Activated T-cell treated with anti-CD3 and anti-CD28 coated beads for 1 hour (primary cell): ENCODE data around the gene LBHD1.
A peak's percentile ranks its signal among the peaks of the same experiment; 100 is the strongest.
"Not testable (repeated sequence)": the region's sequence is repeated elsewhere in the genome, so short reads cannot be mapped to it uniquely, and the experiment has no call there.

ENCODE experiments used
- DNase-seq: peaks from one replicate; pipeline ENCODE4 v3.0.0-alpha.2; 2020; ENCODE audit warnings: low read depth

Gene LBHD1

DNA sequence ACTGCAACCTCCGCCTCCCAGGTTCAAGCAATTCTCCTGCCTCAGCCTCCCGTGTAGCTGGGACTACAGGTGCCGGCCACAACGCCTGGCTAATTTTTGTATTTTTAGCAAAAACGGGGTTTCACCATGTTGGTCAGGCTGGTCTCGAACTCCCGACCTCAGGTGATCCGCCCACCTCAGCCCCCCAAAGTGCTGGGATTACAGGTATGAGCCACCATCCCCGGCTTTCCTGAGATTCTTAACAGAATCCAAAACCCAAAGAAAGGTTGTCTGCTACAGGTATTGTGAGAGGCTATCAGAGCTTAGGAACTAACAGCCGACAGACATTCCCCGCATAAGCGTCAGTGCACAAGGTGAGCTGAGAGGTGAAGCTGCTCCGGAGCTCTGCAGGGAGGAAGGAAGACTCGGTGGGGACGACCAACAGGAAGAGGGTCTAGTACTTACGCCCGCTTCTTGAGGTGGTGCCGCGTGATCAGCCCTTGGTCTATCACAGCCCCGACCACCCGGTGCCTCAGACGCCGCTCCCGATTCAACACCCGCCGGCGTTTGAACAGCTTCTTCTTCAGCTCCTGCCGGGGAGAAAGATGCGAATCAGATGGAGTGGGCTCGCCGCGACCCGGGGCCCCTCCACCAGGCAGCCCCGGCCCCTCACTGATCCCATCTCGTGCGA, 7.5 kb downstream of the LBHD1 start:
- peak; percentile 30 for DNase-seq

DNA sequence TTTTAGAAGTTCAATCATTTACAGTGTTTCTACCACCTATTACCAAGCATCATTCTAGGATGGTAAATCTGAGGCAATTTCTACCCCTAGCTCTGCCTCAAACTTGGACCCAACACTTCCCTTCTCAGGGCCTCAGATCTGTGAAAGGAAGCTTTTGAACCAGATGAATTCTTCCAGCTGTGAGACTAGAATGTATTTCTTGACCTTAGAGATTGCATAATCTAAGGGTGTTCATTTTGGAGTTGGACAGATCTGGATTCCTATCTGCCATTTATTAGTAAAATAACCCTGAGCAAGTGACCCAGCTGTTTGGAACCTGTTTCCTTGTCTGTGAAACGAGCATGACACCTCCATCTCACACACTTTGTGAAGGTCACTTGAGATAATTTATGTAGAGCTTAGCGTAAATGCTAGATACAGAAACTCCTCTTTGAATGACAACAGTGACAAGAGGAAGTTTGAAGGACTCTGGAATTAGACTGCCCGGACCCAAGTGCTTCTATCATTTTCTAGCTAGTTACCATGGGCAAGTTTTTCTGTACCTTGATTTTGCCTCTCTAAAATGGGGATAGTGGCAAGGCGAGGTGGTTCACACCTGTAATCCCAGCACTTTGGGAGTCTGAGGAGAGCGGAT, 15.2 kb downstream of the LBHD1 start:
- no peak for DNase-seq

DNA sequence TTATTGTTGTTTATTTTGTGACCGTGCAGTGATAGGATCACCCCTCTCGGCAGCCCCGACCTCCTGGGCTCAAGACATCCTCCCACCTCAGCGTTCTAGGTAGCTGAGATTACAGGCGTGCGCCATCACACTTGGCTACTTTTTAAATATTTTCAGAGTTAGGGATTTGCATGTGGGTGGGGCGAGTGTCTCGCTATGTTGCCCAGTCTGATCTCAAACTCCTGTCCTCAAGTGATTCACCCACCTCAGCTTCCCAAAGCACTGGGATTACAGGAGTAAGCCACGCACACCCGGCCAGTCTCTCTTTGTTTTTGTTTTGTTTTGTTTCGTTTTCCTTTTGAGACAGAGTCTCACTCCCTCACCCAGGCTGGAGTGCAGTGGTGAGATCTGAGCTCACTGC, 17.8 kb downstream of the LBHD1 start:
- no peak for DNase-seq

DNA sequence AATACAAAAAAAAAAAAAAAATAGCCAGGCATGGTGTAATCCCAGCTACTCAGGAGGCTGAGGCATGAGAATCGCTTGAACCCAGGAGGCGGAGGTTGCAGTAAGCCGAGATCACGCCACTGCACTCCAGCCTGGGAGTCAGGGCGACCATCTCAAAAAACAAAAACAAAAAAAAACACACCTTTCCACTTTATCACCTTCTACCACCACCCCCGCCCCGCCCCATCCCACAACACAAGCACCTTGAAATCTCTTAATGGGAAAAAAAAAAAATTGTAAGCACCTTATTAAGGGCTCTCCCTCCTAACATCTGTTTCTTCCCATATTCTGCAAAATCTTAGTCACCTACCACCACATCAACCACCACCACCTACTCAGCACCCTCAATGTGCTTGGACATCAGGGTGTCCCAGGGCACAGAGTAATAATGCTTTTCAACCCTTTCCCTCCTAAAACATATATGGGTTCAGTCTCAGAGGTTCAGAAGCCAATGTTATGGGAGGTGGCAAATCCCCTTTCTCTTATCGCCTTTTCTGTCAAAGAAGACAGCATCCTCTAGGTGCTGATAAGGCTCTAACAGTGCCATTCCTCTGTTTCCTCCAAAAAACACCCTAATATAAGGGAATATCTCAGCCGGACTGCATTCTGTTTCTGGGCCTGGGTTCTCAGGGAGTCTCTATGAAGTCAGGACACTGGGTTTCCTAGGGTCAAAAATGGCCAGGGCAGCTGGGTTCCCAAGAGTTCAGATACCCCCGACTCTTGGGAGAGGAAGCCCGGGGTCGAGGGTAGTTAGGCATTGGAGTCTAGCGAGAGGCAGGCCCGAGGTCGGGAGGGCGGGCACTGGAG, 19.7 kb downstream of the LBHD1 start:
- no peak for DNase-seq

DNA sequence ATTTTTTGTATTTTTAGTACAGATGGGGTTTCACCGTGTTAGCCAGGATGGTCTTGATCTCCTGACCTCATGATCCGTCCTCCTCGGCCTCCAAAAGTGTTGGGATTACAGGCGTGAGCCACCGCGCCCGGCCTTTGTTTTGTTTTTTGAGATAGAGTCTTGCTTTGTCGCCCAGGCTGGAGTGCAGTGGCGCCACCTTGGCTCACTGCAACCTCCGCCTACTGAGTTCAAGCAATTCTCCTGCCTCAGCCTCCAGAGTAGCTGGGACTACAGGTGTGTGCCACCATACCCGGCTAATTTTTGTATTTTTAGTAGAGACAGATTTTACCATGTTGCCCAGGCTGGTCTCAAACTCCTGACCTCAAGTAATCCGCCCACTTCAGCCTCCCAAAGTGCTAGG, 21.8 kb downstream of the LBHD1 start:
- DNase-seq = not testable (repeated sequence)

DNA sequence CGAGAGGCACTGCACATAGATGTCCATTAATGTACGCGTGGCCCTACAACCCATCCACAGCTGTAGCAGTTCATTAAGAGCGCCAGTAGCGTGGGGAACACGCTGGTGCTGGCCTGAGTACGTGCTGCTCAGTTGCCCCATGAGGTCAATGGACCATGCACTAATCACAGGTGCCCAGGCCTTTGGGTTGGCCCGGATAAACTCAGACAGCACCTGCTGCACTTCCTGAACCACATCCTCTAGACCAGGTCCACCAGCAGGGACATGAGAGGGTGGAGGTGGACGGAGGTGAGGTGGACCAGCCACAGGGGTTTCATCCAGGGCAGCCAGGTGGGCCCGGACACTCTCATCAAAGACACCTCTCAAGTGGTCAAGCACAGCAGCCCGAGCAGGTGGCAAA, 22.6 kb downstream of the LBHD1 start:
- no peak for DNase-seq

DNA sequence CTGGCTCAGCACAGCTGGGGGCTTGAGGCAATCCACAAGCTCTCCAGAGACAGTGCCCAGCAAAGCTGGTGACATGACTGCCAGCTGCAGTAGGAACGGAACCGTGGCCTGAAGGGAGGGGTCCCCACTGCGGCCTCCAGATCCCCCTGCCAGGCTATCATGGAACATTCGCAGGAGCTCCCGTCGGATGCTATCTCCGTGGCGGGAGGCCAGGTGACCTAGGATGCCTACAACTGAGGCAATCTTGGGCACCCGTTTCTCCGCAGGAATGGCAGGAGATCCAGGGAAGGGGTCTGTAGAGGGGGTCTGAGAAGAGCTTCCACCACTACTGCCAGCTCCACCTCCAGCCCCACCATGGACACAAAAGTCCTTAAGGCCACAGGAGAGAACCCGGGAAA, 23.1 kb downstream of the LBHD1 start:
- no peak for DNase-seq

DNA sequence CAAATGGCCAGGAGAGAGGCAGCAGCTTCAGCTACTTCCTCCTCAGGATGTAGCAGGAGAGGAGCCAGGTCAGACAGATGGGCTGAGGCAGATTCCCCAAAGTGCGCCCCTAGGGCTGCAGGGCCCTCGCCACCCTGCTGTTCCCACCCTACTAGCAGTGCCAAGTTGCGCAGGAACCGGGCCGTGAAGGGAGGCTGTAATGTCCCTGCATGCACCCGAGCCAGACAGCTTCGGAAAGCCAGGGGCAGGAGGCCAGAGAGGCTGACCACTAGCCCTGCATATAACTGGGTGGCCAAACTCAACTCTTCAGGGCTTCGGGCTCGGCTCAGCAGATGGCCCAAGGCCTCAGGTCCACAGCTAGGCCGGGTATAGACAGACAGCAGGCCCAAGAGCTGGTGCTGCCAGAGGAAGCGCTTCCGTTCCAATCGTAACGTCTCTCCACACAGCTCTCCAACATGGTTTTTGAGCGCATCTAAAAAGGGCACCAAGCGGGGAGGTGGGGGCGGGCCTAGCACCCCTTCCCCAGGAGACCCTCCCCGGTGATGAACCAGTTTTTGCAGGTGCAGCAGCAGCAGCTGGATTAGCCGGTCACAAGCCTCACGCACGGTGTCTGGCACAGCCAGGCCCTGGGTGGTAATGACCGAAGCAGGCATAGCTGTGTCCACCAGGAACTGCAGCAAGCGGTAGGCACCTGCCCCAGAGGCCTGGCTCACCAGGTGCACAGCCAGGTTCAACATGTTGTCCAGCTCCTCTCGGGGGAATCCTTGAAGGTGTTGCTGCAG, 23.7 kb downstream of the LBHD1 start:
- DNase-seq = no peak

DNA sequence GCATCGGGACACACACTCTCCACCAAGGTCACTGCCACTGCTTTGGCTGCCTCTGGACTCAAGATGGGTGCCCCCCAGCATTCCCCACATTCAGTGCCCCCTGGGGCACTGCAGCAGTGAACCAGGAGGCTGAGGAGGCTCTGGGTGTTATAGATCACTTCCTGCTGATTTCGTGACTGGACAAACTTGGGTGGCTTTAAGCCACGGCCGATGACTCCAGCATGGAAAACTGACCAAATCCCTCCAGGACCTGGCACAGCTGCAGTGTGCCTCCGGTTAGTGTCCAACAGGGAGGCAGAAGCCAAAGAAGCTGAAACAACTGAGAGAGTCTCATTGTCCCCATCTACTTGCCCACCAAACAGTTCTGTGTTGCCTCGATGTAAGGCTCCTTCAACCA, 24.5 kb downstream of the LBHD1 start:
- no peak for DNase-seq

DNA sequence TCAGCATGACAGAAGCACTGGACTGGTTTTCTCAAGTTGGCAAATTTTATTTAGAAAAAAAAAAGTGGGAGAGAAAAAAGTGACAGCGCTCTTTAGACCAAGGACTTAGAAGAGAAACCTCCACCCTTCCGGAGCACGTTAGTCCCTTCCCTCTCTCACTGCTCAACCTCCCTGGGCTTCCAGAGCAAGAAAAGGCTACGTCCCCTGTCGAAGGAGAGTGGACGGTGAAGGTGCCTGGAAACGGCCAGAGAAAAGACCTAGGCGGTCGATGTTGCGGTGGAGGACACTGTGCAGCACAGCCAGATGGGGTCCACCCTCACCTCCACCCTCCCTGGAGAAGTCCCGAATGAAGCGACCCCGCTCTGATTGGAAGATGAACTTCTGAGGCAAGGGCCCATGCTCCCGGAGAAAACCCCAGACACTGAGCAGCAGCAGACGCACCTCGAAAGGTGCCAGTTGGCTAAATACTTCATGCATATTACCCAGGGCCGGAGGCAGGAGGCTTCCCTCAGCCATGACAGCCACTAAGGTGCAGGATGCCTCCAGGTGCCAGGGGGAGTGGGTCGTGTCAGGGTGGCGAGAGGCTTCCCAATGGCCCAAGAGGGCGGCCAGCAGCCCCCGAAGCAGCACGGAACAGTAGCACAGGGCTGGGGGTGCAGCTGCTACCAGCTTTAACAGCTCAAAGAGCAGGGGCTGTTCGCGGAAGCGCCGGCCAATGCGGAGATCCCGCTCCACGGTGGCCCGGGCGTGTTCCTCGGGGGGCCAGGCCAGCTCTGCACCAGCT, 25.1 kb downstream of the LBHD1 start:
- DNase-seq = no peak

DNA sequence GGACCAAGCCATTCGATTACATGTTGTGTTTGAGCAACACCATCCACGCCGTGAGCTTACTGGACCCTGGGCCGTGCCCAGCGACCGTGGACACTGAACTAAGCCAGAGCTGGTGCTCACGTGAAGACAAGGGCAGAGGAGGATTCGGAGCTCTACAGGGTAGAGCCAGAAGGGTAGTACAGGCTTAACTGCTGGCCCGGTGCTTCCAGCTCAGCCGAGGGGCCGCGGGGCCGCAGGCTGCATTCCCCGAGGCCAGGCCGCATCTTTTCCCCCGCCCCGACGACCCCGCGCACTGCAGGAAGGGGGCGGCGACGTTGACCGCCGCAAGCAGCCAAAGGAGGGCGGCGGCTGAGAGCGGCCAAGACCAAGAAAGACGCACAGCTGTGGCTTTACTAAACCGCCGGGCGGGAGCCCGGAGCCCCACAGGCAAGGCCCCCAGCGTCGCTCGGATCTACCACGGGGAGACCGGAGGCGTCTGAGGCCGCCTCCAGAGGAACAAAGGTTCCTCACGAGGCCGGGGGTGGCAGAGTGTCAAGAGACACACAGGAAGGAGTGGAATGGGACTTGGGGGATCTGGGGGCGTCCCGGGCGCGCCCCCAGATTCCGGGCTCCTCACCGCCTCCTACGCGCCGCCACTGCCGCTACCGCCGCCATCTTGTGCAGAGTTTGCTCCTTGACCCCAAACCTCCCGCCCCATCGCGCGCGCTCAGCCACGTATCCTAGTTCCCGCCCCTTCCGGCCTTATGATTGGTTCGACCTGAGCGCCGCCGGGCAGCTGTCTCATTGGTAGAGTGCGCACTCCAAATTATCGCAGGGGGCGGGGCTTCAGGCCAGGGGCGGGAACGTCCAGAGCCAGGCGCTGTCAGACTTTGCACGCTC, 25.9 kb downstream of the LBHD1 start, which contains the start of gene GANAB:
Gene GANAB (minus strand): TSS at position 668 of the 879 bp plus-strand sequence. CDS start 14 bp downstream, at position 654.
- peak; percentile 100 for DNase-seq

DNA sequence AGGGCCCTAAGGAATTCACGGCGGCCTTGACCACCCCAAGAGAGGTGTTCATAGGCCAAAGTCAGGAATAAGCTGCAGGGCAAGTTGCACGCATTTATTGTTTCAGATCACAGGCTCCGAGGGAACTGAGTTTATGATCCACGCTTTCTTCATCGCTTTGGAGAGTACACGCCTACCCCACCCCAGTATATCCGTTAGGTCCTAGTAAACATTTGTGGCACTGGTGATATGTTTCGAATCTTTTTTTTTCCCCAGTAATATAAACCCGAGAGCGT, 26.5 kb downstream of the LBHD1 start:
- DNase-seq = no peak

DNA sequence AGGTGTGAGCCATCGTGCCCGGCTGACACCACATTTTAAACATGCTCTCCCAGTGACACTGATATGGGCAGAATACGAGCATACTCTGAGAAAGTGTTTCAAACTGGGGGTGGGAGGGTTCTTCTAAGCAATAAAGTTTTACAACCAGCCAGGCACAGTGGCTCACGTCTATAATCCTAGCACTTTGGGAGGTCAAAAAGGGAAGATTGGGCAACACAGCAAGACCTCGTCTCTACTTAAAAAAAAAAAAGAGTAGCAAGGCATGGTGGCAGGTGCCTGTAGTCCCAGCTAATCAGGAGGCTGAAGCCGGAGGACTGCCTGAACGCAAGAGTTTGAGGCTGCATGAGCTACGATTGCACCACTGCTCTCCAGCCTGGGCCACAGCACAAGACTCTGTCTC, 27.8 kb downstream of the LBHD1 start:
- DNase-seq = no peak

DNA sequence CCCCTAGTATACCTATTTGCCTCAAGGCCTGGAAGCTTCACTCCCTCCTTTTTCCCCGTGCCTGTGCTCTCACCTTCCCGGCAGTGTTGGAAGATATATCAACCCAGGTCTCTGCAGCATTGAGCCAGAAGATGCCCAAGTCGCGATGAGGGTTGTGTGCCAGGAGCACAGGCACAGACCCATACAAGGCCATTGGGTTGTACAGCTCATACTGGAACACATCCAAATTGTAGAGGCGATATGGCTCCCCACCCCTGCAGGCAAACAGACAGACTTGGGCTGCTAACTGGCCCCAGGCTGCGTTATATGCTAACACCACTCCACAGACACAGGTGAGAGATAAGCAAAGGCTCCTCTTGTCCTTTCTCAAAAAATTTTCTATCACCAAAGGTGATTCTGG, 39.6 kb downstream of the LBHD1 start:
- DNase-seq = no peak

DNA sequence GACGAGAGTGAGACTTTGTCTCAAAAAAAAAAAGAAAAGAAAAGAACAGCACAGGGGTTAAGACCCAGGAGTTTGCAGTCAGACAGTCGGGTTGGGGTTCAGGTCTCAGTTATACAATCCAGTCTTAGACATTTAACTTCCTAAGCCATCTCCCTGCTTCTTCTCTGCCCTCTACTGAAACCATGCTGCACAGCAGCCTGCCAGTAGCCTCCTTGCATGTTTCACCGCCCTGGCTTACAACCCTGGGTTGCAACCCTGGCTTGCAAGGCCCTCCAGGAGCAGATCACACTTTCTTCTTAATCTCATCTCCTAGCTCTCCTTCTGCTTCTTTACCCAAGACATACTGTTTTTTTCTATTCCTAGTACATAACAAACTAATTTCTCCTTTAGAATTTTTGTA, 44.4 kb downstream of the LBHD1 start:
- no peak for DNase-seq

DNA sequence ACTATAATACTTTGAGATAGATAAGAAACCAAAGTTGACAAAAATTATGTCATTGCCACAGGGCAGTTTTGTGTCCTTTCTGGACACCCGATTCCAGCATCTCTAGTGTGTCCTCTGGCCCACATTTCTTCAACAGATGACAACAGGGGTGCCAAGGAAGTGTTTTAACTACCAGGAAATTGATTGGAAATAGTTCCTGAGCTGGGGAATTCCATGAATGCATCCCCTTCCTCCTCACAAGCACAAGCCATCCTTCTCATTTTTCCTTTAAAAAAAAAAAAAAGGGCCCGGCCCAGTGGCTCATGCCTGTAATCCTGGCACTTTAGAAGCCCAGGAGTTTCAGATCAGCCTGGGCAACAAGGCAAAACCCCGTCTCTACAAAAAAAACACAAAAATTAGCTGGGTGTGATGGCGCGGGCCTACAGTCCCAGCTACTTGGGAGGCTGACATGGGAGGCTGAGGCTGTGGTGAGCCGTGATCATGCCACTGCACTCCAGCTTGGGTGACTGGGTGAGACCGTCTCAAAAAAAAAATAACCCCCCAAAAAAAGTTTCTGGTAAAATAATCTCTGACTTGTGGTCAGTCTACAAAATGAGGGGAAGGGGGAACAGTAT, 49.5 kb downstream of the LBHD1 start:
- no peak for DNase-seq

DNA sequence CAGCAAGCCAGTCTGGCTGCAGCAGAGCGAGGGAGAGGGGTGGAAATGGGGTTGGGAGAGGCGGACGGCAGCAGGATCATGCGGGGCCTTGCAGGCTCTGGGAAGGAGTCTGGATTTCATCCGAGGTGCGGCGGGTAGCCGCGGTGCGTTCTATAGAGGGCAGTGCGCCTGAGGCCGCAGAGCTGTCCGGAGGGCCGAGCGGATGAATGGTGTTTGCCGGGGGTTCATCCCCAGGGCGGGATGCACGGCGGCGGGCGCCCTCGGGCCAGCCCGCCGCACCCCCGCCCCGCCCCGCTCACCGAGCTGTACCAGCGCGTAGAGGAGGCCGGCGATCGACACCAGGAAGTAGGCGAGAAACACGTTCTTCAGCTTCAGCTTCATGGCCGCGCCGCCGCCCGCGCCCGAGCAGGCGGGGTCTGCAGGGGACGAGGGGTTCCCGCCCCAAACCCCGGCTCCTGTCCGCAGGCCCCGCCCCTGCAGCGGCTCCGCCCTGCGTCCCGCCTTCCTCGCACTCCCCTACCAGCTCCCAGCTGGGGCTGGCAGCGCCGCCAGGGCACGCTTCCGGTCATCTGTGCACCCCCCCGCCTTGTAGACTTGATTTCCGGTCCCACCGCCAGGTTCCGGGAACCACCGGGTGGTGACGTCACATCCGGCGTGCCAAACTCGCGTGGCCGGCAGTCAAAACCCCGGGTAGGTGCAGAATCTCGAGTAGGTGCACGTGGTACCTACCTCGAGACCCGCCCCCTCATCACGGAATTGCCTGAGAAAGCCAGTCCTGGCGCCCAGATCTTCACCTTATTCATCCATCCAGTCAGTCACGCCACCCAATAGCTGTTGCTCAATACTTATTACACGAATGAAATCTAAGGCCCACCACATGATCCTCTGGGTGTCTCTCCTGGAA, 50.2 kb downstream of the LBHD1 start, which contains the start of gene B3GAT3:
Gene B3GAT3 (minus strand): TSS at position 420 of the 904 bp plus-strand sequence. CDS start 39 bp downstream, at position 381.
- DNase-seq = peak; percentile 90

DNA sequence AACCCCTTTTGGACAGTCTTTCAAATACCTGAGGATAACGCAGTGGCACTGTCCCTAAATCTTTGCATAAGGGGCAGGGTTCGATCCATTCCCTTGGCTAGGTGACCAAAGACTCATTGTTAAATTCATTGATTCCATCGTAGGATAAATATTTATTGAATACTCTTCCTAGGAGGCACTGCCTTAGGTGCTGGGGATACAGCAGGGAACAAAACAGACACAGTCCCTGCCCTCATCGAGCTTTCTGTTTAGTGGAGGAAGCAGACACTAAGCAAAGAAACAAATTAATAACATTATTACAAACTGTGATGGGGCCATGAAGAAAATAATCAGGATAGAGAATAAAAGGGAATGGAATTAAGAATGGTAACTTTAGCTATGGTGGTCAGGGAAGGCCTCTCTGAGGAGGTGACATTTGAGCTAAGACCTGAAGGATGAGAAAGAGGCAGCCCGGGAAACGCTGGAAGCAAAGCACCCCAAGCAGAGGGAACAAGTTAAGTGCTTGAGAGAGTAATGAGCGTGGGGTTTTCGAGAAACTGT, 51.0 kb downstream of the LBHD1 start:
- DNase-seq = no peak

DNA sequence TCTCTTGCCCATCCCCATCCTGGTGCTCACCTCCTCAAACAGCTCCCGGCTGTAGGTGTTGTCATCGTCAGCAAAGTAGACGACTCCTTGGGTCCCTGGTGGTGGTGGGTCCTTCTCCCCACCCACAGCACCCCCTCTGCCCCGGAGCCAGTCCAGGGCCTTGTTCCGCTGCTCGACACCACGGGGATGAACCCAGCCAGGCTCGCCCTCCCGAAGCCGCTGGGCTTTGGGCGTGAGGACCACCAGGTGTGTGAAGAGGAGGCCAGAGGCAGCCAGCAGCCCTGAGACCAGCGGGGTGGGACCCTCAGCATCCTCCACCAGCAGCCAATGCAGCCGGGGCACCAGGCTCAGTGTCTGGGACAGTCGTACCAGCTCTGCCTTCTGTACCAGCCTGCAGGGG, 55.1 kb downstream of the LBHD1 start:
- DNase-seq = not testable (repeated sequence)
